ENCODE measurements around the gene TMEM138.

TMEM138 gene

DNA sequence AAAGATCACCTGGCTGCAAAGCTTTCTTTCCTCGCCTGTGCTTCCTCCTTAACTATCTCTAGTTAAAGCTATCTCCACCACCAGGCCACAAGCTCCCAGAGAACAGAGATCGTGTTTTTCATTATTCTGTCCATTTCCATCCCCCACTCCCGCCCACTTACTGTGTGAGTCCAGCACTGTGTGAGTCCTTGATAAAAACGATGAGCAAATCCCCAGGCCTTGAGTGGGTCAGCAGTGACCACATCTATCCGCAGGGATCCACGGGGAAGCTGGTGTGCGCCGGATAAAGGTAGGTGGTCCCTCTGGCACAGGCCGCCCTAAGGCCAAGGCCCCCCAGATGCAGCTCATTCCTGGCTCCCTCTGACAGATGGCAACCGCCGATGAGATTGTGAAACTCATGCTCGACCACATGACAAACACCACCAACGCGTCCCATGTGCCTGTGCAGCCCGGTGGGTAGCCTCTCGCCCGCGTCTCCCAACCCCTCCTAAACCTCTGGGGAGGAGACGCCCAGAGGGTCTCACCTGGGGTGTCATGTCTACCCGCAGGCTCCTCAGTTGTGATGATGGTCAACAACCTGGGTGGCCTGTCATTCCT is 19.9 kb upstream of the TMEM138 start:
- no peak for DNase-seq

DNA sequence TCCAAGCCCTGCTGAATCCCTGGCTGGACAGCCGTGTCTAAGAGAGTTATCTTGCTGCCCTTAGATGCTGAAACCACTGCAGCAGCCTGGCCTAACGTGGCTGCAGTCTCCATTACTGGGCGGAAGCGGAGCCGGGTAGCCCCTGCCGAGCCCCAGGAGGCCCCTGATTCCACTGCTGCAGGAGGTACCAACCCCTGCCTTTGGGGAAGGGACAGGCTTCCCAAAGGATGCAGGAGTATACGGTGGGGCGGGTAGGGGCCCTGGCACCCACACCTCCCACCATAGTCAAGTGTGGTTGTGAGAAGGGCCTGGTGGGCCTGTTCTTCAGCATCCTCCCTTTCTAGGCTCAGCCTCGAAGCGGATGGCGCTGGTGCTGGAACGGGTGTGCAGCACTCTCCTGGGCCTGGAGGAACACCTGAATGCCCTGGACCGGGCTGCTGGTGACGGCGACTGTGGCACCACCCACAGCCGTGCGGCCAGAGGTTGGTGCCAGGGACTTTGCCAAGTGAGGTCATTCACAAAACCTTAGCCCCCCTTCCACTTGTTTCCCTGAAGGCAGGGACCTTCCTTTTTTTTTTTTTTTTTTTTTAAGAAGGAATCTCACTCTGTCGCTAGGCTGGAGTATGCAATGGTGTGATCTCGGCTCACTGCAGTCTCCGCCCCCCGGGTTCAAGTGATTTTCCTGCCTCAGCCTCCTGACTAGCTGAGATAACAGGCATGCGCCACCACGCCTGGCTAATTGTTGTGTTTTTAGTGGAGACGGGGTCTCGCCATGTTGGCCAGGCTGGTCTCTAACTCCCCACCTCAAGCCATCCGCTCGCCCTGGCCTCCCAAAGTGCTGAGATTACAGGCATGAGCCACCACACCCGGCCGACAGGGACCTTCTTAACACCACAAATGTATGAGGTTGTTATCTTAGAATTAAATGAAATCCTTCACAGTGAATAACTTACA is 18.1 kb upstream of the TMEM138 start:
- no peak for DNase-seq

DNA sequence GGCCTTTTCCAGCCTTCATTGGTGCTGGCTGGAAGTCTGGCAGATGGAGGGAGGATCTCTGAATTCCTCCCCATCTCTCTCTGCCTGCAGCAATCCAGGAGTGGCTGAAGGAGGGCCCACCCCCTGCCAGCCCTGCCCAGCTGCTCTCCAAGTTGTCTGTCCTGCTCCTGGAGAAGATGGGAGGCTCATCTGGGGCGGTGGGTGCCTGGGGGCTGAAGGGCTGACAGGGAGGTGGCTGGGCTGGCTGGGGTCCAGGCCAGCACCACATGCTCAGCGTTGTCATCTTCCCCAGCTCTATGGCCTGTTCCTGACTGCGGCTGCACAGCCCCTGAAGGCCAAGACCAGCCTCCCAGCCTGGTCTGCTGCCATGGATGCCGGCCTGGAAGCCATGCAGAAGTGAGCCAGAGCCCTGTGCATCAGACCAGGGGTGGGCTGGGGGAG is 17.0 kb upstream of the TMEM138 start:
- DNase-seq: no peak

DNA sequence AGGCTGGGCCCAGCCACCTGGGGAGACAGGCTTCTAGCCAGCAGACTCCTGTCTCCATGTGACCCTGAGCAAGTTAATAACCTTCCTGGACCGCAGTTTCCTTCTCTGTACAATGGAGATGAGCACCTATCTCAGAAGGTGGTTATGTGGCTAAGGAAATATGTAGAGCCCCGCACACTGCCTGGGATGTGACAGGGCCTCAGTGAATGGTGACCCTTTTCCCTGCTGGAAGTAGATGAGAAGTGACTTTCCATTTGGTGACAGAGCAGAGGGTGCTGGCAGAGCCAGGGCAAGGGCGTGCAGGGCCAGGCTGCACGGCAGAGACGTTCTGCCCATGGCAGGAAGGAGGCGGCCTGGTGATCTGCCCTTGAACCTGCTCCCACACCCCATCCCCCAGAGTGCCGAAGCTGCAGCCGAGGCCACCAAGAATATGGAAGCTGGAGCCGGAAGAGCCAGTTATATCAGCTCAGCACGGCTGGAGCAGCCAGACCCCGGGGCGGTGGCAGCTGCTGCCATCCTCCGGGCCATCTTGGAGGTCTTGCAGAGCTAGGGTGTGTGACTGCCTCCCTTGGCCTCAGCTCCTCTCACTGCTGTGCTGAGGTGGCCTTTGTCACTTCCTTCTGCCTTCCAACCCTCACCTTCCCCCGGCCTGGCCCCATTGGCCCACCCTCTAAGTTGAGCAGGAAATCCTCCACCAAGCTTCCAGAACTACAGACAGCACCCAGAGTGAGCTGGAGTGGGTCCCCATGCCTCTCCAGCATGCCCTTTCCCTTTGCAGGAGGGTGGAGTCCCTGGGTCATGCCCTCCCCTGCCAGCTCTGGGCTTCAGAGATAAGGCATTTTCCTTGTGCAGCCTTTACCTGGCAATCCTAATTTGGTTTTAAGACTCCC is 16.0 kb upstream of the TMEM138 start:
- DNase-seq: peak; percentile 84

DNA sequence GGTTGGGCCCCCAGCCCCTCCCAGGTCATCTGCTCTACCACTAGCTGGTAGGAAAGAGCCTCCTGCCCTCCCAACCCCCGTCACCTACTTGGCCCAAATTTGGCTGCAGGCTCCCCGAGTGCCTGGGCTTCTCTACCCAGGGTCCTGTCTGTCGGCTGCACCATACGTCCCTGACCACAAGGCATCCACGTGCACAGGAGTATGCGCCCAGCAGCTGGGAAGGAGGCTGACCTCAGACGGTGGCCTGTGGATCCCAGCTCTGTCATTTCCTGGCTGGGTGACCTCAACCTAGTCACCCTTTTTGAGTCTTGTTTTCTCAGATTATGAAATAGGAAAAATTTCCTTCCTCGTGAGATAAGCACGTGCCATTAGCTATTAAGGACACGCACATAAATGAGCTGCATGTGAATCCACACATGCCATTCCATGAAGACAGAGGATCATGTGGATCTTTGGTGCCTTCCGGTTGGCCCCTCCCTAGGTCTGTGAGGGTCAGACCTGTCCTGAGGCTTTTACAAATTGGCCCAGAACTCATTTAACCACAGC is 14.2 kb upstream of the TMEM138 start:
- no peak for DNase-seq

DNA sequence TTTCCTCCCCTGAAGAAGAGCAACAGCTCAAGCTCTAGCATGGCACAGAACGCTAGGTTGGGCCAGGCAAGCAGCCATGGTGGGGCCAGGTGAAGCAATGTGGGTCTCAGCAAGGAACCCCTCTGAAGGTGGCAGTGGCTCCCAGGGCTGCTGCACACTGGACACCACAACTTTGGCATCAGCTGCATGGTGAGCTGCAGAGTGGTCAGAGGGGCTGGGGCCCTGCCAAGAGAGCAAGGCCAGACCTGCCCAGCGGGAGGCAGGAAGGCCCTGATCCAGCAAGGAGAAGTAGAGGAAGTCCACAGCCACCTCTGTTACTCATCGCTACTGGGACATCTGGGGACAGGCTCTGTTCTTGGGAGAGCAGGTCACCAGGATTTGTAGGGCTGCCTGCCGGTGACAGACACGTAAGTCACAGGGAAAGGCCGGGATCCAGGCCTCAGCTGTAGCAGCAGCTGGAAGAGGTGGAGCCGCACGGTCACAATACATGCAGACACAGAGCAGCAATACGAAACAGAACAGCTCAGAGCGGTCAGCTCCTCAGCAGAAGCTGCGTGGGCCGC is 12.9 kb upstream of the TMEM138 start:
- DNase-seq: no peak

DNA sequence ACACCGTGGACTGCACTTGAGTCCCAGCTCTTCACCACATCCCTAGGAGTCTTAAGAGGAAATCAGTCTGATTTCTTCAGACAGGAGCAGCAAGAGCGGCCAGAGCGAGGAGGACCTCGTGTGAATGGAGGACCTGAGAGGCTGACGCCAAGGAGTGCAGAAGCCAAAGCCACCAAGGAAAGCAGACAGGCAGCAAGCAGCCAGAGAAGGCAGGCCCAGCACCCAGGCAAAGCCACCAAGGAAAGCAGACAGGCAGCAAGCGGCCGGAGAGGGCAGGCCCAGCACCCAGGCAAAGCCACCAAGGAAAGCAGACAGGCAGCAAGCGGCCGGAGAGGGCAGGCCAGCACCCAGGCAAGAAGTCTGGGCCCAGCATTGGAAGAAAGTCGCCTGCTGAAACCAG is 12.3 kb upstream of the TMEM138 start:
- DNase-seq: no peak

DNA sequence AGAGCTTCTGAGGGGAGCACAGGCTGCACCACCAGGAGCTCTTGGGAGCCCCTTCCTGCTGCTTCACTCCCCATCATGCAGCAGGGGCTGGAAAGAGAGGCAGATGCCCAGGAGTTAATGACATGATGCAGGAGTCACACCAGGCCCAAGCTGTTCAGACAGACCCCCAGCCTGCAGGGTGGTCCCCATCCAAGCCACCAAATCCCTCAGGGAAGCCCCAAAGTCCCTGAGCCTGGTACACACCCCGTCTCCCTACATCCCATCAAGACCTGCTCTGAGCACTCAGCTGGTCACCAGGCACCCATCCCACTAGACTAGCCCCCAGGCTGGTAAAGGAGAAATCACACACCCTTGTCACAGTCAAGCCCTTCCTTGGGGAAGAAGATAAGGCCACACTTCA is 11.8 kb upstream of the TMEM138 start:
- no peak for DNase-seq

DNA sequence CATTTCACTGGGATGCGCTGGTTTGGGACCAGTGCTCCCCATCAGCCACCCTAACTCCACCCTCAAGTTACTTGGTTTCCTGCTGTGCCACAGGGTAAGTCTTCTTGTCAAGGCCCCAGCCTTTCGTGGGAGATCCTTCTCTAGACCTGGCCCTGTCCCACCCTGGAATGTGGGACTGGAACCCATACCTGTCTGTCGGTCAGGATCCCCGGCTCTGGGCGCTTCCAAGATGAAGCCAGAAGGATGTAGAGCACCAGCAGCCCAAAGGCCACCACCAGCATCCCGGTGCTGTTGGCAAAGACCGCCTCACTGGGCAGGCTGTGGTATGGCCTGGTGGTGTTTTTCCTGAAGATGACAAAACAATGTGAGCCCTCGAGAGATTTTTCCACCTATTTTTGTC is 11.4 kb upstream of the TMEM138 start:
- DNase-seq: no peak

DNA sequence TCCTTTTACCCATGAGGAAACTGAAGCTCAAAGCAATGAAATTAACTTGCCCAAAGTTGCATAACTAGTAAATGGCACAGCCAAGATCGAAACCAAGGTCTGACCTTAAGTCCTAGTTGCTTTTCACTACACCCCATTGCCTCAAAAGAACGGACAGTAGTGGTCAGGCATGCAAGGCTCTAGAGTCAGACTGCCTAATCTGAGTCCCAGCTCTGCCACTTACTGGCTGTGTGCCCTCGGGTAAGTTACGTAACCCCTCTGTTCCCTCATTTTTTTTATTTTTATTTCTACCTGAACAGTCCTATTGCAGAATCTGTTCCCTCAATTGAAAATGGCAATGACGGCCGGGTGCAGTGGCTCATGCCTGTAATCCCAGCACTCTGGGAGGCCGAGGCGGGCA is 10.1 kb upstream of the TMEM138 start:
- no peak for DNase-seq

DNA sequence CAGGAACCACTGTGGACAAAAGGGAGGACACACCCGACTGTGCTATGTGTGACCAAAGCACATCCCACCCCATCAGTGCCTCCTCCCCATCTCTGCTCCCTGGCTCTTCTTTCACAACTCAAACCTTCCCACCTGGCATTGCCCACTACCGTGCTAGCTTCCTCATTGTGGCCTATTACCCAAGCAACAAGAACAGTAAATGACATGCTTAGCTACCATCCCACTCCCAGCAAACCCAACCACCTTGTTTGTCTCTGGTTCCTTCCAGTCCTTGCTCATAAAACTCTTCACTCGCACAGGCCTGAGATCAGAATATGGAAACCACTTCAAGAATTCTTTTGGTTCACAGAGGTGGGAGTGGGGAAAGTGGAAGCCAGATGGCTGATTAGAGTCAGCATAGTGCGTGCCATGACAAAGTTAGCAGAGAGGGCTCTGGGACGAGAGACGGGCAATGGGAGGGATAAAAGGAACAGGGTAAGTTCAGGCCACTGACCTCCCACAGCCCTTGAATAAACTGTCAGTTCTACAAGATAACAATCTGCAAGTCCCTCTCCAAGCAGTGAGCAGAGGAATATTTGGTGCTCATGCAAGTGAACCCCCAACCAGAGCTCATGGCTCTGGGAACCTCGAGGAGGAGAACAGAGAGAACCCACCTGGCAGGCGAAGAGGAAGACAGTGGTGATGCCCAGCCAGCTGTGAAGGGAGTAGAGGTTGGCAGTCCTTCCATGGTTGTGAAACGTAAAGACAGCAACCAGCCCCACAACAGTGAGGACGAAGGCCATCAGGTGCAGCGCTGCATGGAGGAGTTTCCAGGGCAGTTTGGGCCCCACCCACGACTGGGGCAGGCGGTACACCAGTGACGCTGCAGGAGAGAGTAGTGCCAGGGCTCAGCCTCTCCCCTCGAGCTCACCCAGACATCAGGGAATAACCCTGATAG is 8.8 kb upstream of the TMEM138 start:
- DNase-seq: no peak

DNA sequence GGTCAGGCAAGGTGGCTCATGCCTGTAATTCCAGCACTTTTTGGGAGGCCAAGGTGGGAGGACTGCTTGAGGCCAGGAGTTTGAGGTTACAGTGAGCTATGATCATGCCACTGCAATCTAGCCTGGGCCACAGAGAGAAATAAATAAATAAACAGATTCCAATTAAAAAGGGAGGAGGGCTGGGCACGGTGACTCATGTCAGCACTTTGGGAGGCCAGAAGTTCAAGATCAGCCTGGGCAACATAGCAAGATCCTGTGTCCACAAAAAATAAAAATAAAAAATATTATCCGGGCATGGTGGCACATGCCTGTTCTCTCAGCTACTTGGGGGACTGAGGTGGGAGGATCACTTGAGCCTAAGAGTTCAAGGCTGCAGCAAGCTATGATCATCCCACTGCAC is 8.0 kb upstream of the TMEM138 start:
- DNase-seq: no peak

DNA sequence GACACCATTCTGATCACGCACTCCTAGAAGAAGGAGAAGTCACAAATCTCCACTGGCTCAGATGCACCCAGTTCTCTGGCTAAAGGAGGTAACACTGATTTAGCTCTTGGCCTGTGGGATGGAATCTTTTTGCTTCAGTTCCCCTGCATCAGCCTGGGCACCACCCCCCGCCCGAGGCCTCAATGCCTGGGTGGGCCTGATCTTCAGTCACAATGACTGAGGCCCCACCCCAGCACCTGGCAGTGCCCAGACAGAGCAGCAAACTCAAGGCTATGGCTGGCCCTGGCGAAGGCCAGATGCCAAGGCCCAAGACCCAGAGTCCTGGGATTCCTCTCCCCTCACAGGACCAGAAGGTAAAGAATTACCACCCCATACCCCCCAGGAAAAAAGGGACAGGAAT is 5.5 kb upstream of the TMEM138 start:
- no peak for DNase-seq

DNA sequence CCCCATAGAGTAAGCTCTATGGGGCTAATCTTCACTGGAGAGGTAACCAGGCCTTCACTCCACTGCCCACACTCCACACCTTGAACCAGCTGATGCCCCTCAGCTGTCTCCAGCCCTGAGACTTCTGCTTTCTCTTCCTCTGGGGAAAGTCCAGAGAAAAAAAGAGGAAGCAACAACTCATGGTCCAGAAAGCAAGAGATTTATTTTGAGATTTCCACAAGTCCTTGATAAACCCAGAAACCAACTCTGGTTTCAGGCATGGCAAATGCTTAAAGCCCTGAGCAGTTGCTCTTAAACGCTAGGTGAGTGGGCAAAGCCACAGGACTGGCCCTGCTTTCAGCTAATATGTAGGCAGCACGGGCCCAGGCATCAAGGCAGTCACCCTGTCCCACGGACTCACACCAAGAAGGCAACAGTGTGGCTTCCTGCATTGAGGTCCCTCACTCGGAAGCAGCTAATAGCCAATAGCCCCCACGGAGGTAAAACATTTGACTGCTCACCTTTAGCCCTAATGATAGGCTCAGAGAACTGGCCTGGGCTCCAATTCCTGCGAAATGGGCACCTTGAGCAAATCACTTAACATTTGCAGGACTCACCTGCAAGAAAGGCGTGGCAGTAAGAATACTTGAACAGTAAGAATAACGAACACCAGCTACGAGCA is 4.8 kb upstream of the TMEM138 start:
- peak; percentile 51 for DNase-seq

DNA sequence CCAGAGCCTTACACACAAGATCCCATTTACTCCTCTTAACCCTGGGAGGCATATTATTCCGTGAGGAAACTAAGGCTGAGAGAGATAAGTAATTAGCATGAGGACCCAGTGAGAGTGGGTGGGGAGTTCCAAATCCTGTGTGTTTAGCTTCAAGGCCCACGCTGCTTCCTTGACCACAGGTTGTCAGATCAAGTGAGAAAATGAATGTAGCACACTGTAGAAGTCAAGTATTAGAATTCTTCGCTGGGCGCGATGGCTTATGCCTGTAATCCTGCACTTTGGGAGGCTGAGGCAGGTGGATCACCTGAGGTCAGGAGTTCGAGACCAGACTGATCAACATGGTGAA is 4.3 kb upstream of the TMEM138 start:
- DNase-seq: no peak

DNA sequence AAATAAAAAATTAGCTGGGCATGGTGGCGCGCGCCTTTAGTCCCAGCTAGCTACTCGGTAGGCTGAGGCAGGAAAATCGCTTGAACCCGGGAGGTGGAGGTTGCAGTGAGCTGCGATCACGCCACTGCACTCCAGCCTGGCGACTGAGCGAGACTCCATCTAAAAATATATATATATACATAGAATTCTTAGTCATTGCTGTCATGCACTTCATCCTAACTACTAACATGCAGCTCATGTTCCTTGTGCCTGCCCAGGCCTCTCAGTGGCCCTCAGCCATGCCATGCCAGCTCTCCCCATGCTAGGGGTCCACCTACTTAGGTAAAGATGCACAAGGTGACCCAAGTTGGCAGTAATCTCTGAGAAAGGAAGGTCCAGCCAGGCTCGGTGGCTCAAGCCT is 3.6 kb upstream of the TMEM138 start:
- no peak for DNase-seq

DNA sequence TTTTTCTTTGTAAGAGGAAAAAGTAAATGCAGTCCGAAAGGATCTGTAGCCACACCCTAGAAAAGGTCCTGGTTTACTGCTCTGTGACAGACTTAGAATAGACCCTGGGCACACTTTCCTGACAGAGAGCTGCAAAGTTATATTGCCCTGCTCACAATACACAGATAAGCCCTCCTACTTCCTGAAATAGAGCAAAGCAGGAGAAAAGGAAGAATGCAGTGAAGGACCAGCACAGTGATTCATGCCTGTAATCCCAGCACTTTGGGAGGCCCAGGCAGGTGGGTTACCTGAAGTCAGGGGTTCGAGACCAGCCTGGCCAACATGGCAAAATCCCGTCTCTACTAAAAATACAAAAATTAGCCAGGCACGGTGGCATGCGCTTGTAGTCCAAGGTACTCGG is 2.7 kb upstream of the TMEM138 start:
- no peak for DNase-seq

DNA sequence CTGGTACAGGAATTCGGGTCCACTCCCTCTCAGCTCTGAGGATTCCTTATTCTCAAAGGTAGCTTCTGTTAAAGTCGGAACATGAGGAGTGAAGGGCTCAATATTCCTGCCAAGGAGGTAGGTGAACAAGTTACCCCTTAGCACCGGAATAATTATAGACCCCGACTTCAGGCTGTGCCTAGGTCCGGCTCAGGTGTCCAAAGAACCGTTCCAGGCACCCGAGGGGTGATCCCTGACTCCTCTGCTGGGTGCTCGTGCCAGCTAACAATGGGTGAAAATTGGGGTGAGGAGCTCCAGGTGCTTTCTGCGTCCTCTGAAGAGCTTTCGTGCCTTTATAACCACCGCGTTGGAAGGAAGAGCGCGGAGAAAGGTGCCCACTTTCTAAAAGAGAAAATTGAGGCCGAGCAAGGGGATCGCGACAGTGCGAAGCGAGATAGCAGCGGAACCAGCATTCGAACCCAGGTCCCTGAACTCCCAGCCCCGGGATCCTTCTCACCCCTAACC is 885 bp upstream of the TMEM138 start:
- DNase-seq: no peak

DNA sequence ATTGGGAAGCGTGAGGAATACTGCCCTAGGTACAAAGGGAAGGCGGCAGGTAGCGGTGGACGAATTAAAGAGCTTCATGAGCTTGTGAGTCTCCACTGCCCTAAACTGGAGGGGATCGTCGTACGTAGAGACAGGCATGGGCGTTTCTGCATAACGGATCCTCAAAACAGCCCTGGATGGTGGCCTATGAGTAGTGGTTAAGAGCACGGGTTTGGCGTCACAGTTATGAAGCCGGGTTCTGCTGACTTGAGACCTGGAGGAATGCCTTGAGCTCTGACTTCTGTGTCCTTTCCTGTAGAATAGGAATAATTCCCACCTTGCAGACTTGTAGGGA is 335 bp downstream of the TMEM138 start:
- DNase-seq: peak; percentile 75

DNA sequence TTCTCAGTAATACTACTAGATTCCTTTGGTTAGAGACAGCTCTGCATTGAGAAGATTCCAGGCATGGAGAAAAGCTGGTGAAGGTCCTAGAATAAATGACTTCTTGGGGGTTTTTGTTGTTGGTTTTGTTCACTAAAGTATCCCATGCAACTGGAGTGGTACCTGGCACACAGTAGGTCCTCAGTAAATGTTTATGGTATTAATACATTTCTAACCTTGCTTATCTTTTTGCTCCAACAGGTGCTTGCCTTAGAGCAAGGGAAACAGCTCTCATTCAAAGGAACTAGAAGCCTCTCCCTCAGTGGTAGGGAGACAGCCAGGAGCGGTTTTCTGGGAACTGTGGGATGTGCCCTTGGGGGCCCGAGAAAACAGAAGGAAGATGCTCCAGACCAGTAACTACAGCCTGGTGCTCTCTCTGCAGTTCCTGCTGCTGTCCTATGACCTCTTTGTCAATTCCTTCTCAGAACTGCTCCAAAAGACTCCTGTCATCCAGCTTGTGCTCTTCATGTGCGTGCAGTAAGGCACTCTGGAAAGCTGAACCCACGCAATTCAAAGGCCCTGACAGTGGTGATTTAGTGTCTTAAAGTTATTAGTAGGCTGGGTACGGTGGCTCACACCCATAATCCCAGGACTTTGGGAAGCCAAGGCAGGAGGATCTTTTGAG is 2.0 kb downstream of the TMEM138 start:
- DNase-seq: no peak

DNA sequence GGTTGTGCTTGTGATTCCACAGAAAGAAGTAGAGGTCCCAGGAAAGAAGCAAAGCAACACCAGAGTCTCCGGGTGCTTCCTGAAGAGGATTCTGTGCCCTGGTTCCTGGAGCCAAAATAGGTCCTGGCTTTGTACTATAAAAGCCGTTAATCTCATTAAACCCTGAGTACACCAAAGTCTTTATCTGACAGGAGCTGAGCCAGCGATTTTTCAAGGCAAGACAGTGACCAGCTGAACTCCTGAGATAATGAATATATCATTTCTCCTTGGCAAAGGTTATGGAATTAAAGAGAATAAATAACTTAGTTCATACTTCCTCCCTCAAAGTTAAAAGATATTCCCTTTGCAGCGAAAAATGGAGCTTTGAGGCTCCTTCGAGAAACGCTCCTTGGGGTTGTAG is 5.2 kb downstream of the TMEM138 start:
- DNase-seq: peak; percentile 89

All from hematopoietic multipotent progenitor cell treated with erythropoietin and hydrocortisone succinate and interleukin-3 and kit ligand, for 6 days (in vitro differentiated cells).